RWPE1 (cell line): Measurements from ENCODE around the gene CARM1.

Experiments used
- CTCF ChIA-PET: fragments of 350-600 bp; sonication (Branson Sonifier 250); formaldehyde crosslinking; extraction: SDS; loops from one replicate; lab custom pipeline; 2021; lab: Yijun Ruan, JAX
- POLR2A ChIA-PET: fragments of 400-600 bp; formaldehyde crosslinking; extraction: SDS; loops from one replicate; lab custom pipeline; 2020; ENCODE audit warnings: antibody characterized with exemption; ENCODE audit not compliant: low non-redundant PET; lab: Yijun Ruan, JAX
- DNase-seq: peaks from one replicate; pipeline ENCODE4 v3.0.0; 2012; ENCODE audit warnings: low spot score
- H3K27ac ChIP-seq: fragments of 450-650 bp; 2 replicates; pipeline ENCODE4 v1.5.1; 2017
- TF ChIP-seq, protein P1 (sequence below): fragments of 450-650 bp; conservative IDR thresholded peaks from 2 replicates; pipeline ENCODE4 v1.5.1; 2017; ENCODE audit warnings: low read depth, mild to moderate bottlenecking

CARM1 gene

DNA sequence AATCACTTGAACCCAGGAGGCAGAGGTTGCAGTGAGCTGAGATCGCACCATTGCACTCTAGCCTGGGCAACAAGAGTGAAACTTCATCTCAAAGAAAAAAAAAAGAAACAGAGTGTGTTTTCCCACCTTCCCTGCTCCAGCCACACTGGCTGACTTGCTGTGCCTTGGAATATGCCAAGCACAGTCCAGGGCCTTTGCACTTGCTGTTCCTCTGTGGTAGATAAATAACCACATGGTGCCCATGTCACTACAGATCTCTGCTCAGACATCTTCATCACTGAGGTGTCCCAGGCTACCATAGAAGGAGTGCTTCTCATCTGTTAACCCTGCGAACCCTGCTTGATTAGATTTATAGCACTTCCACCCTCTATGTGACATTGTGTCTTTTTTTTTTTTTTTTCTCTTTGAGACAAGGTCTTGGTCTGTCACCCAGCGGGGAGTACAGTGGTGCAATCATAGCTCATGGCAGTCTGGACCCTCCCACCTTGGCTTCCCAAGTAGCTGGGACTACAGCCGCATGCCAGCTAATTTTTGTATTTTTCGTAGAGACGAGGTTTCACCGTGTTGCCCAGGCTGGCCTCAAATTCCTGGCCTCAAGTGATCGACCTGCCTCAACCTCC lies 99.9 kb downstream of the CARM1 start:
- CTCF ChIA-PET, result interaction anchor here (0.6 to 0.7 kb wide), 3 partner anchors 35 to 69 kb away, joined by 4 to 5 read pairs (median 4); no protein-coding TSS in a partner anchor
- POLR2A ChIA-PET, result no interaction called here
- H3K27ac ChIP-seq, result no peak overlapping the region; the same call in 1 of the 2 replicates
- no peak for DNase-seq
- TF ChIP-seq, protein P1, sequence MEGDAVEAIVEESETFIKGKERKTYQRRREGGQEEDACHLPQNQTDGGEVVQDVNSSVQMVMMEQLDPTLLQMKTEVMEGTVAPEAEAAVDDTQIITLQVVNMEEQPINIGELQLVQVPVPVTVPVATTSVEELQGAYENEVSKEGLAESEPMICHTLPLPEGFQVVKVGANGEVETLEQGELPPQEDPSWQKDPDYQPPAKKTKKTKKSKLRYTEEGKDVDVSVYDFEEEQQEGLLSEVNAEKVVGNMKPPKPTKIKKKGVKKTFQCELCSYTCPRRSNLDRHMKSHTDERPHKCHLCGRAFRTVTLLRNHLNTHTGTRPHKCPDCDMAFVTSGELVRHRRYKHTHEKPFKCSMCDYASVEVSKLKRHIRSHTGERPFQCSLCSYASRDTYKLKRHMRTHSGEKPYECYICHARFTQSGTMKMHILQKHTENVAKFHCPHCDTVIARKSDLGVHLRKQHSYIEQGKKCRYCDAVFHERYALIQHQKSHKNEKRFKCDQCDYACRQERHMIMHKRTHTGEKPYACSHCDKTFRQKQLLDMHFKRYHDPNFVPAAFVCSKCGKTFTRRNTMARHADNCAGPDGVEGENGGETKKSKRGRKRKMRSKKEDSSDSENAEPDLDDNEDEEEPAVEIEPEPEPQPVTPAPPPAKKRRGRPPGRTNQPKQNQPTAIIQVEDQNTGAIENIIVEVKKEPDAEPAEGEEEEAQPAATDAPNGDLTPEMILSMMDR, result no peak
